ENCODE results near the gene AGPAT3. TPM values are rescaled to one million over a fixed set of nuclear protein-coding genes. Genes with fewer than 3 reads are reported as not detected.
A peak's percentile ranks its signal among the peaks of the same experiment; 100 is the strongest.

The AGPAT3 gene
- total RNA-seq, 1 experiment from 2014 or later, result 45.1 TPM

GRCh38 chr21:43869486-43870325, 4.7 kb downstream of the AGPAT3 start:
- no peaks in the 10 kb centered on the region for H3K9me3 ChIP-seq
- H3K4me3 ChIP-seq, result no peak overlapping the region
- H3K27me3 ChIP-seq, result no peaks in the 10 kb centered on the region
- peak; percentile 85 for DNase-seq
- peaks cover 78% of the 10 kb centered on the region for H3K36me3 ChIP-seq

- Histone ChIP-seq H3K36me3 (peaks cover 91% of the 10 kb centered on the region), H3K9me3 (peaks cover 2% of the 10 kb centered on the region; the same call in 1 of the 2 replicates), H3K27me3 (no peaks in the 10 kb centered on the region), H3K4me3 (no peak overlapping the region)
- DNase-seq, result no peak
Measured at GRCh38 chr21:43871487-43871886, 6.5 kb downstream of the AGPAT3 start.

GRCh38 chr21:43872531-43873197, 7.6 kb downstream of the AGPAT3 start:
- no peak for DNase-seq
- Histone ChIP-seq H3K27me3 (no peaks in the 10 kb centered on the region), H3K4me3 (no peak overlapping the region), H3K36me3 (peaks cover 88% of the 10 kb centered on the region), H3K9me3 (peaks cover 2% of the 10 kb centered on the region; the same call in 1 of the 2 replicates)

DNA sequence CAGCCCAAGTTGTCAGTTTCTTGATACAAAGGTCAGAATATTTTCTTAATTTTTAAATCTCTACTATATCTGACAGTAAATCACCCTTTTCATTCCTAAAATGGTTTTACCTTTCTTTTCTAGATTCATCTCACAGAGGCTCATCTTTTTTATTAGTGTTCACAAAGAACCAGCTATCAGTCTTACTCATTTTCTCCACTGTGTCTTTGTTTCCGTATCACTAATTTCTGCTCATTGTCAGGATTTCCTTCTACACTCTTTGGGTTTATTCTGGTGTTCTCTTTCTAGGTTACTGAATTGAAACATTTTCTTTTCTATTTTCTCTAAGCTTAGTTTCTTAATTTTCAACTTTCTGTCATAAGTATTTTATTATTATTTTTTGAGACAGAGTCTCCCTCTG, 8.7 kb downstream of the AGPAT3 start:
- Histone ChIP-seq H3K9me3 (peaks cover 2% of the 10 kb centered on the region; the same call in 1 of the 2 replicates), H3K27me3 (no peaks in the 10 kb centered on the region), H3K4me3 (no peak overlapping the region), H3K36me3 (peaks cover 82% of the 10 kb centered on the region)
- DNase-seq, result no peak

GRCh38 chr21:43874085-43874805, 9.2 kb downstream of the AGPAT3 start:
- Histone ChIP-seq H3K9me3 (peaks cover 2% of the 10 kb centered on the region; the same call in 1 of the 2 replicates), H3K4me3 (no peak overlapping the region), H3K27me3 (no peaks in the 10 kb centered on the region), H3K36me3 (peaks cover 78% of the 10 kb centered on the region)
- DNase-seq, result no peak

DNA sequence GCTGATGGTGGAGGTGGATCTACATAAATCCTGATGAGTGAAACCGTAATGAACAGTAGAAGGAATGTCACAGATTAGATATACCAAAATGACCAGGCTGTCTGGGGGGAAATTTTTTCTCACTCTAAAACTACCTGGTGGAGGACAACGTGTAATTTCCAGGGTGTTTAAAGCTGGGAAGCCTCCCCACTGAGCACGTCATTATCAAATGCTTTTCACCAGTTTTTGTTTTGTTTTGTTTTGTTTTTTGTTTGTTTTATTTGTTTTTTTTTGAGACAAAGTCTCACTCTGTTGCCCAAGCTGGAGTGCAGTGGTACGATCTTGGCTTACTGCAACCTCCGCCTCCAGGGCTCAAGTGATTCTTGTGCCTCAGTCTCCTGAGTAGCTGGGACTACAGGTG, 11.6 kb downstream of the AGPAT3 start:
- H3K4me3 ChIP-seq, result no peak overlapping the region
- DNase-seq, result no peak
- peaks cover 70% of the 10 kb centered on the region for H3K36me3 ChIP-seq
- H3K27me3 ChIP-seq, result no peaks in the 10 kb centered on the region
- H3K9me3 ChIP-seq, result peaks cover 2% of the 10 kb centered on the region; the same call in 1 of the 2 replicates

DNA sequence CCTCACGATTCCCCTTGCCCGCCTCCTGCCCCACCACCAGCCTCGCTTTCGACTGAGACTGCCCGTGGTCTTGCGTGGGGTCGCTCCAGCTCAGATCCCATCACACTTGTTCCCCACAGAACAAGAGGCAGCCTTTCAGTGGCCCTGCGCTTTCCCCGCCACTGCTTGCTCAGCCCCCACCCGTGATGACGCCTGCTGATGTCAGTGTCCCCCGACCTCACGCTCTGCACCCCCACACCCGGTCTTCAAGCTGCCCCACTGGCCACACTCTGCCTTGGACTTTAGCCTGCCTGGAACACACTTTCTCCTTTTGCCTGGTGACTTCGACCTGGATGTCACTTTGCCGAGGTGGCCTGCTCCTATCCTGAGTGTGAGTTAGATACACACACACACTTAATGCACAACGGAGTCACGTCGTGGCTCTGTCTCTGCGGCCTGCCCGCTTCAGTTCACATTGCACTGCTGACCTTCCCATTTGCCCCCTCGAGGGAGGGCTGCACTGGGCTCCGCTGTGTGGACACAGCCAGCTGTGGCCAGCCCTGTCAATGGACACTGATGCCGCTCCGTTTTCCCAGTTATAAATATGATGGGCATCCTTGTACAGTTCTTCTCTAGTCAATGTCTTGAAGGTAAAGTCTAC, 13.0 kb downstream of the AGPAT3 start:
- peaks cover 2% of the 10 kb centered on the region; the same call in 1 of the 2 replicates for H3K9me3 ChIP-seq
- peaks cover 70% of the 10 kb centered on the region for H3K36me3 ChIP-seq
- no peak overlapping the region for H3K4me3 ChIP-seq
- no peak for DNase-seq
- H3K27me3 ChIP-seq, result no peaks in the 10 kb centered on the region

DNA sequence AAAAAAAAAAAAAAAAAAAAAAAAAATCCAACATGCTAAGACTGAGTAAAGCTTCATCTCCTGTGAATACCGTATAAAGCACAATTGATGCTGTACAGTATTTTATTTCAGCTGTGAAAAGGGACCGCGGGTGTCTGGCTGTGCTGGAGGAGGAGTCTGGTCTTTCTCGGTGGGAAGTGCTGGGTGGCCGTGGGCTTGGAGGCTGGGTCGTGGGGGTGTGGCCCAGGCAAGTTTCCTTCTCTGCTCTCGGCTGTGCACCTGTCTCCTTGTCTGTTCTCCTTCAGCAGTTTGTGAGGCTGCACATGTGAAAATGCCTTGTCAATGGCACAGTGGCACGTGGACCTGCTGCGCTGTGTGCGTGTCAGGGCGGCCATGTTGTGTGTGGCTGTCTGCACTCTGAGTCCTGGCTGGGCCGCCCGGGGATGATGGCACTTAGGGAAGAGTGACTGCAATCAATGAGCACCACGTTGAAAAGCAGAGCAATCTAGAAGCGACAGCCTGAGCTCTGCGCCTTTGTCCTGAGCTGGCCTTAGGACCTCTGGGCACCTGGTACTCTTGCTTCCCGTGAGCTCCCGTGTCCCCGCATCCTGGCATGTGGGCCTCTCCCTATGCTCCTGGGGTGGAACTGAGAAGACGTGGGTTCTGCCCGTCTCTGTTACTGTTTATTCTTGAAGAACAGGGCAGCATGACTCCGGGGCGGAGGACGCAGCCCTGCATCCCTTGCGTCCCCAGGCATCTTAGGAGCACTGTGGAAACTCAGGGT, 14.5 kb downstream of the AGPAT3 start:
- H3K9me3 ChIP-seq, result peaks cover 2% of the 10 kb centered on the region; the same call in 1 of the 2 replicates
- H3K36me3 ChIP-seq, result peaks cover 57% of the 10 kb centered on the region
- H3K4me3 ChIP-seq, result no peak overlapping the region
- no peak for DNase-seq
- no peaks in the 10 kb centered on the region for H3K27me3 ChIP-seq

GRCh38 chr21:43880111-43880985, 15.3 kb downstream of the AGPAT3 start:
- H3K36me3 ChIP-seq, result peaks cover 49% of the 10 kb centered on the region
- no peaks in the 10 kb centered on the region for H3K9me3 ChIP-seq
- peak; percentile 61 for DNase-seq
- H3K4me3 ChIP-seq, result no peak overlapping the region
- H3K27me3 ChIP-seq, result no peaks in the 10 kb centered on the region

DNA sequence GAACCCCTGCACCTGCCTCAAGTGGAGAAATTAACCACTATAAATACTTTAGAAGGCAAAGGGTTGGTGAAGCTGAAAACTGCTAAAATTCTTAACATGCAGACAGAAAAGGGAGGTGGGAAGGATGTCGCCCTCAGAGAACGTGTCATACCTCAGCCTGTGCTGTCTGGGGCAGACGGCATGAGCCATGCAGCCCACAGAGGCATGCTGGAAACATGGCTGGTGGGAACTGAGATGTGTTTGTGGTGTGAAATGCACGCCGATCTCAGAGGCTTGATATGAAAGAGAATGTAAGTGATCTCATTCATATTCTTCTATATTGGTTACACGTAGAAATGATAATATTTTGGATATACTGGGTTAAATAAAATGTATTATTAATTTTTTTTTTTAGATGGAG, 16.3 kb downstream of the AGPAT3 start:
- no peak for DNase-seq
- Histone ChIP-seq H3K27me3 (no peaks in the 10 kb centered on the region), H3K9me3 (no peaks in the 10 kb centered on the region), H3K4me3 (no peak overlapping the region), H3K36me3 (peaks cover 43% of the 10 kb centered on the region)

DNA sequence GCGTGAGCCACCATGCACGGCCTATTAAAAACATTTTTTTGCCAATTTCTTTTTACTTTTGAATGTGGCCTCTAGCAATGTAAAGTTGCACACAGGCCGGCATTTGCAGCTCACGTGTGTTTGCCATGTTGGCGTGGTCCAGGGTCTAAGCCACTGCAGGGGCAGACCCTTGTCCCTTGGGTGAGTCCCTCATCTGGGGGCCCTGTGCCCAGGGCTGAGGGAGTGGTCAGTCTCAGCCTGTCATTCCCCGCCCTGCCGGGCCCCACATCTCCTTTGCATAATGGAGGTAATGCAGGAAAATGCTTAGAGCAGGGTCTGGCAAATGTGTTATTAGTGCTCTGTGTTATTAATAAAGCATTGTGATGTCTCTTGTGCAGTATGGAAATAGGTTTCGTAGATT, 16.9 kb downstream of the AGPAT3 start:
- Histone ChIP-seq H3K9me3 (no peaks in the 10 kb centered on the region), H3K27me3 (no peaks in the 10 kb centered on the region), H3K4me3 (no peak overlapping the region), H3K36me3 (peaks cover 38% of the 10 kb centered on the region)
- DNase-seq, result no peak

DNA sequence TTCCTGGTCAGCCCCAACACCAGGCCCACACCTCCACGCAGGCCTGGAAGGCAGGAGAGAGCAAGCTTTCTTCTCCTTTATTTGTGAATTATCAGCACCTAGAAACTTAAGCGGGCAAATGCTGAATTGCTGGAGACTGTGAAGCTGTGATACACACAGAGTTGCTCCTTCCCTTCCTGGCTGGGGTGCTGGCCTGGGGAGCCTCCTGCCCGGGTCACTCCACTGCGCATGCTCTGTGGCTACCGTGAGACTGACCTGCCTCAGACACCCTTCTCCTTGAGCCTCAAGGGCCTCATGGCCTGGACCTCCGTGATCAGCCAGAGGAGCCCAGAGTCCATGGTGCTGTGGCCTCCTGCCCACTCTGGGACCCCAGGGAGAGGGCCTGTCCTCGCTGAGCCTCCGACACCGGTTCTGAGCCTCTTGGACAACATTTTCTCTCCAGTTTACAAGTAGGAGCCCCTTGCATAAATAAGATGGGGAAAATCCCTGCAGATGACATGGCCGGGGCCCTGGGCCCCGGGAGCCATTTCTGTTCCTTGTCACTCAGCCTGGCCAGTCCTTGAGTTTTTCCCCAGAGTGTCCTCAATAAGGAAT, 18.0 kb downstream of the AGPAT3 start:
- H3K27me3 ChIP-seq, result no peaks in the 10 kb centered on the region
- H3K9me3 ChIP-seq, result no peaks in the 10 kb centered on the region
- H3K4me3 ChIP-seq, result no peak overlapping the region
- no peak for DNase-seq
- H3K36me3 ChIP-seq, result peaks cover 42% of the 10 kb centered on the region

GRCh38 chr21:43884012-43884860, 19.2 kb downstream of the AGPAT3 start:
- no peak overlapping the region for H3K4me3 ChIP-seq
- DNase-seq, result no peak

GRCh38 chr21:43884861-43885417, 19.9 kb downstream of the AGPAT3 start:
- H3K27me3 ChIP-seq, result no peaks in the 10 kb centered on the region
- H3K4me3 ChIP-seq, result no peak overlapping the region
- peaks cover 2% of the 10 kb centered on the region; the same call in 1 of the 2 replicates for H3K9me3 ChIP-seq
- DNase-seq, result no peak
- peaks cover 47% of the 10 kb centered on the region for H3K36me3 ChIP-seq

More at GRCh38 chr21:43884012-43884860, 19.2 kb downstream of the AGPAT3 start:
- Histone ChIP-seq H3K9me3 (no peaks in the 10 kb centered on the region), H3K27me3 (no peaks in the 10 kb centered on the region), H3K36me3 (peaks cover 46% of the 10 kb centered on the region)

Measured in MG63 (cell line).